HL-60 (cell line): ENCODE measurements around the gene SCD.

Experiments used
- DNase-seq, 2 experiments: peaks; one replicate each; pipeline ENCODE4 v3.0.0-alpha.2; 2010 to 2020; ENCODE audit warnings: low read depth in 1 of 2, low spot score in 1 of 2
- H3K27ac ChIP-seq: fragments of 250-450 bp; sonication (Bioruptor Pico); replicated peaks from 2 replicates; pipeline ENCODE4 v1.5.1; 2020; ENCODE audit warnings: mild to moderate bottlenecking, moderate library complexity
- H3K27me3 ChIP-seq: fragments of 250-450 bp; sonication (Bioruptor Pico); 2 replicates; pipeline ENCODE4 v1.5.1; 2021; ENCODE audit warnings: mild to moderate bottlenecking, moderate library complexity; ENCODE audit not compliant: insufficient read depth, poor library complexity, severe bottlenecking
- H3K4me3 ChIP-seq: replicated peaks from 2 replicates; pipeline ENCODE4 v1.5.1; 2011; ENCODE audit warnings: mild to moderate bottlenecking, control low read depth, low read length; ENCODE audit not compliant: insufficient read depth
- CTCF ChIP-seq: IDR thresholded peaks from one replicate; pipeline ENCODE4 v1.5.1; 2011; ENCODE audit warnings: low read length, control low read depth, inconsistent platforms; ENCODE audit not compliant: insufficient read depth
- GABPA ChIP-seq: IDR thresholded peaks from 2 replicates; pipeline ENCODE4 v1.6.1; 2012; ENCODE audit warnings: low read depth
- POLR2AphosphoS5 ChIP-seq: IDR thresholded peaks from 2 replicates; pipeline ENCODE4 v1.6.1; 2012; ENCODE audit warnings: low read depth
- SPI1 ChIP-seq: IDR thresholded peaks from 2 replicates; pipeline ENCODE4 v1.6.1; 2012; ENCODE audit warnings: low read depth, mild to moderate bottlenecking, borderline replicate concordance
- TF ChIP-seq, protein P1 (sequence below): IDR thresholded peaks from 2 replicates; pipeline ENCODE4 v1.6.1; 2012; ENCODE audit warnings: low read depth; ENCODE audit not compliant: insufficient replicate concordance

Gene SCD

GRCh38 chr10:100325158-100325557, 21.9 kb upstream of the SCD start:
- Histone ChIP-seq H3K27me3 (no peaks in the 10 kb centered on the region), H3K4me3 (no peak overlapping the region), H3K27ac (no peak overlapping the region; the same call in 1 of the 2 replicates)
- DNase-seq = no peak
- TF ChIP-seq SPI1 (no peak), POLR2AphosphoS5 (no peak)
- TF ChIP-seq, protein P1, sequence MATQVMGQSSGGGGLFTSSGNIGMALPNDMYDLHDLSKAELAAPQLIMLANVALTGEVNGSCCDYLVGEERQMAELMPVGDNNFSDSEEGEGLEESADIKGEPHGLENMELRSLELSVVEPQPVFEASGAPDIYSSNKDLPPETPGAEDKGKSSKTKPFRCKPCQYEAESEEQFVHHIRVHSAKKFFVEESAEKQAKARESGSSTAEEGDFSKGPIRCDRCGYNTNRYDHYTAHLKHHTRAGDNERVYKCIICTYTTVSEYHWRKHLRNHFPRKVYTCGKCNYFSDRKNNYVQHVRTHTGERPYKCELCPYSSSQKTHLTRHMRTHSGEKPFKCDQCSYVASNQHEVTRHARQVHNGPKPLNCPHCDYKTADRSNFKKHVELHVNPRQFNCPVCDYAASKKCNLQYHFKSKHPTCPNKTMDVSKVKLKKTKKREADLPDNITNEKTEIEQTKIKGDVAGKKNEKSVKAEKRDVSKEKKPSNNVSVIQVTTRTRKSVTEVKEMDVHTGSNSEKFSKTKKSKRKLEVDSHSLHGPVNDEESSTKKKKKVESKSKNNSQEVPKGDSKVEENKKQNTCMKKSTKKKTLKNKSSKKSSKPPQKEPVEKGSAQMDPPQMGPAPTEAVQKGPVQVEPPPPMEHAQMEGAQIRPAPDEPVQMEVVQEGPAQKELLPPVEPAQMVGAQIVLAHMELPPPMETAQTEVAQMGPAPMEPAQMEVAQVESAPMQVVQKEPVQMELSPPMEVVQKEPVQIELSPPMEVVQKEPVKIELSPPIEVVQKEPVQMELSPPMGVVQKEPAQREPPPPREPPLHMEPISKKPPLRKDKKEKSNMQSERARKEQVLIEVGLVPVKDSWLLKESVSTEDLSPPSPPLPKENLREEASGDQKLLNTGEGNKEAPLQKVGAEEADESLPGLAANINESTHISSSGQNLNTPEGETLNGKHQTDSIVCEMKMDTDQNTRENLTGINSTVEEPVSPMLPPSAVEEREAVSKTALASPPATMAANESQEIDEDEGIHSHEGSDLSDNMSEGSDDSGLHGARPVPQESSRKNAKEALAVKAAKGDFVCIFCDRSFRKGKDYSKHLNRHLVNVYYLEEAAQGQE = peak; percentile 96

DNA sequence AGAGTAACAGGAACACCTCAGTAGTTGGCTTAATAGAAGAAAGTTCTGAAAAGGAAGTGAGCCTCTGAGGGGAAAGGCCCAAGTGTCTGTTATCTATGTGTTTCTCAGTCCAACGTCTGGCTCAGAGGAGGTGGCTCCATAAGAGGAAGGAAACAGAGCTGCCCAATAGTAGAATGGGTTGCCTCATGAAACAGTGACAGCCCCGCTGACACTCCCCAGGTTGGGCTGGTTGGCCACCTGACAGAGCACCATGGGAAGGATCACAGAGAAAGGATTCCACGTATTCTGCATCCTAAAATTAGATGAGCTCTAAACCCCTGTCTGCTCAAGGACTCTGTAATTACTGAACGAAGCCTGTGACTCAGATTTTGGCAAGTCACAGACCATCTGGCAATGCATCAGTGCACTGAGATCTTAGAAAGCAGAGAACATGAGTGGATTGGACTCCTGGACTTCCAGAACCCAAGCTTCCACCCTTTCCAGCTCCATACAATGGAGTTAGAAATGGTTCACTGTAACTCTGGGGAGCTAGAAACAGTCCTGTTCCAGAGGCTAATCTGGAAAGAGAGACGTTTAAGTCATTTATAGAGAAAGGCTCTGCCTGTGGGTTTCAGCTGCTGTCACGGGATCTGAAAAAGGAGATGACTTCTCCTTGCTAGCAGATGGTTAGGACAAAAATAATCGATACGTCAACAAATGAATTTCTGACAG, 19.9 kb upstream of the SCD start:
- peak; percentile 62 to 94 for DNase-seq
- Histone ChIP-seq H3K27me3 (no peaks in the 10 kb centered on the region), H3K4me3 (no peak overlapping the region), H3K27ac (peak overlapping the region; percentile 68)
- TF ChIP-seq SPI1 (peak; percentile 85), POLR2AphosphoS5 (peak; percentile 56), GABPA (no peak), CTCF (no peak)
- TF ChIP-seq, protein P1 = no peak

- TF ChIP-seq SPI1 = no peak
- TF ChIP-seq GABPA = no peak
- TF ChIP-seq, protein P1 = no peak
- no peak for TF ChIP-seq CTCF
- TF ChIP-seq POLR2AphosphoS5 = no peak
- no peak for DNase-seq
- Histone ChIP-seq H3K27ac (peak overlapping the region; percentile 68), H3K4me3 (no peak overlapping the region), H3K27me3 (no peaks in the 10 kb centered on the region)
These were observed 19.4 kb upstream of the SCD start for GRCh38 chr10:100327718-100328009.
